ENCODE results near the gene LLGL2. TPM values are rescaled to one million over a fixed set of nuclear protein-coding genes. Genes with fewer than 3 reads are reported as not detected.
A peak's percentile ranks its signal among the peaks of the same experiment; 100 is the strongest.

Gene LLGL2
- total RNA-seq, 2 donors from 2014 or later = 6.4 to 20.0 TPM

DNA sequence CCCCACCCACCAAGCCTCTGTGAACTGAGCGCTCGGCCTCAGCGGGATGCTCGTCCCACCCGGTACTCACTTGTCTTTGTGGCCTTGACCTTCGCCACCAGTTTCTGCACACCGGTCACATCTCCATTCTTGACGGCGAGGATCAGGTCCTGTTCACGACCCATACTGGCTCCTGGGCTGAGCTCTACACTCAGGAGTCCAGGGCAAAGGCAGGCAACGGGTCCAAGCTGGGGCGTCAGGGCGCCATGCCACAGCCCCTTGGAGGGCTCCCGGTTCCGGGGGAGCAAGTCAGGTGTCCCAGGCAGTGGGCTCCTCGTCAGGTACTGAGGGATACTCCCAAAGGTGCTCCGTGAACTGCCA lies 11.9 kb upstream of the LLGL2 start:
- no peak for DNase-seq (ENCODE audit: low spot score)
- Histone ChIP-seq H3K27me3 (replicated peaks; ENCODE audit: insufficient read depth) (no peaks in the 10 kb centered on the region), H3K36me3 (no peaks in the 10 kb centered on the region), H3K9me3 (no peaks in the 10 kb centered on the region), H3K4me3 (peak overlapping the region; percentile 95), H3K27ac (peak overlapping the region in 1 of 2 donors; percentile 81), H3K4me1 (ENCODE audit: control insufficient read depth in 1 of 2, low read depth in 2 of 2) (peaks cover 40 to 75% of the 10 kb centered on the region in 2 donors)
- TF ChIP-seq, protein P1, sequence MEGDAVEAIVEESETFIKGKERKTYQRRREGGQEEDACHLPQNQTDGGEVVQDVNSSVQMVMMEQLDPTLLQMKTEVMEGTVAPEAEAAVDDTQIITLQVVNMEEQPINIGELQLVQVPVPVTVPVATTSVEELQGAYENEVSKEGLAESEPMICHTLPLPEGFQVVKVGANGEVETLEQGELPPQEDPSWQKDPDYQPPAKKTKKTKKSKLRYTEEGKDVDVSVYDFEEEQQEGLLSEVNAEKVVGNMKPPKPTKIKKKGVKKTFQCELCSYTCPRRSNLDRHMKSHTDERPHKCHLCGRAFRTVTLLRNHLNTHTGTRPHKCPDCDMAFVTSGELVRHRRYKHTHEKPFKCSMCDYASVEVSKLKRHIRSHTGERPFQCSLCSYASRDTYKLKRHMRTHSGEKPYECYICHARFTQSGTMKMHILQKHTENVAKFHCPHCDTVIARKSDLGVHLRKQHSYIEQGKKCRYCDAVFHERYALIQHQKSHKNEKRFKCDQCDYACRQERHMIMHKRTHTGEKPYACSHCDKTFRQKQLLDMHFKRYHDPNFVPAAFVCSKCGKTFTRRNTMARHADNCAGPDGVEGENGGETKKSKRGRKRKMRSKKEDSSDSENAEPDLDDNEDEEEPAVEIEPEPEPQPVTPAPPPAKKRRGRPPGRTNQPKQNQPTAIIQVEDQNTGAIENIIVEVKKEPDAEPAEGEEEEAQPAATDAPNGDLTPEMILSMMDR (IDR thresholded peaks at IDR 0.05) = no peak
- no peak for ATAC-seq (ENCODE audit: insufficient number of reproducible peaks, low FRiP score, low read depth)

- Histone ChIP-seq H3K36me3 (no peaks in the 10 kb centered on the region), H3K27ac (peak overlapping the region; percentile 71 to 81), H3K4me1 (ENCODE audit: control insufficient read depth in 1 of 2, low read depth in 2 of 2) (peaks cover 37 to 67% of the 10 kb centered on the region in 2 donors), H3K27me3 (replicated peaks; ENCODE audit: insufficient read depth) (no peaks in the 10 kb centered on the region), H3K9me3 (no peaks in the 10 kb centered on the region), H3K4me3 (peak overlapping the region; percentile 95)
- DNase-seq (ENCODE audit: low spot score) (no peak), ATAC-seq (ENCODE audit: insufficient number of reproducible peaks, low FRiP score, low read depth) (no peak)
- TF ChIP-seq, protein P1 (IDR thresholded peaks at IDR 0.05) = no peak
These were observed 11.1 kb upstream of the LLGL2 start for GRCh38 chr17:75514299-75514918.

DNA sequence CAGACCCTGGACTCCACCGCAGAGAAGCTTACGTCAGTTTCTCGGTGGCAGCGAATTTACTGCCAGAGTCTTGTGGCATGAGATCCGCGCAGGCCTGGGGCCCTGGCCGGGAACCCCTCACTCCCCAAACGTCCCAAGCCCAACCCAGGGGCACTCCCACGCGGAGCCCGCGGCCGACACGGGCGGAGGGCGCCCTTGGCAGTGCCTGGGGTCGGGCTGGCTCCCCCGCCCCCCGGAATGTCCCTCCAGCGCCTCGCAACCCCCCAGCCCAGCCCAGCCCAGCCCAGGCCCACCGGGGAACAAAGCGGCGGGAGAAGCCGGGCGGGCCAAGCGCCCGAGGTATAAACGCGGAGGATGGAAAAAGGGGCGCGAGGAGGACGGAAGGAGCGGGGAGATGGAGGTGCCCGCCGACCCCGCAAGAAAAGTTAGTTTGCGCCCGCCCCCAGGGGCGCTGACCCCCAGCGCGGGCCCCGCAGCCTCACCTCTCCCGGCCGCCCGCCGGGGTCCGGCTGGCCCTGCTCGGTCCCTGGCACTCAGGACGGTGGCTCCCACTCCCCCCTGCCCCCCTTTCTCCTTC lies 10.5 kb upstream of the LLGL2 start:
- peak overlapping the region; percentile 71 to 81 for H3K27ac ChIP-seq
- H3K27me3 ChIP-seq (replicated peaks; ENCODE audit: insufficient read depth) = no peaks in the 10 kb centered on the region
- peak overlapping the region; percentile 95 for H3K4me3 ChIP-seq
- ATAC-seq (ENCODE audit: insufficient number of reproducible peaks, low FRiP score, low read depth) (no peak), DNase-seq (ENCODE audit: low spot score) (no peak)
- no peaks in the 10 kb centered on the region for H3K9me3 ChIP-seq
- TF ChIP-seq, protein P1 (IDR thresholded peaks at IDR 0.05) = no peak
- no peaks in the 10 kb centered on the region for H3K36me3 ChIP-seq
- H3K4me1 ChIP-seq (ENCODE audit: control insufficient read depth in 1 of 2, low read depth in 2 of 2) = peaks cover 33 to 61% of the 10 kb centered on the region in 2 donors

GRCh38 chr17:75515496-75516254 lies 9.8 kb upstream of the LLGL2 start, which contains the start of gene CASKIN2:
TSS of gene CASKIN2 (minus strand) at chr17:75515537. CDS start at chr17:75513804, 1,733 bp downstream.
- TF ChIP-seq, protein P1 (IDR thresholded peaks at IDR 0.05) = peak; percentile 98
- no peaks in the 10 kb centered on the region for H3K36me3 ChIP-seq
- peak within 1 kb of the TSS; percentile 71 to 81 for H3K27ac ChIP-seq
- DNase-seq (ENCODE audit: low spot score) = peak; percentile 79
- H3K4me1 ChIP-seq (ENCODE audit: control insufficient read depth in 1 of 2, low read depth in 2 of 2) = peaks cover 32 to 54% of the 10 kb centered on the region in 2 donors
- peak; percentile 65 for ATAC-seq (ENCODE audit: insufficient number of reproducible peaks, low FRiP score, low read depth)
- peak within 1 kb of the TSS; percentile 95 for H3K4me3 ChIP-seq
- no peaks in the 10 kb centered on the region for H3K27me3 ChIP-seq (replicated peaks; ENCODE audit: insufficient read depth)
- no peaks in the 10 kb centered on the region for H3K9me3 ChIP-seq

DNA sequence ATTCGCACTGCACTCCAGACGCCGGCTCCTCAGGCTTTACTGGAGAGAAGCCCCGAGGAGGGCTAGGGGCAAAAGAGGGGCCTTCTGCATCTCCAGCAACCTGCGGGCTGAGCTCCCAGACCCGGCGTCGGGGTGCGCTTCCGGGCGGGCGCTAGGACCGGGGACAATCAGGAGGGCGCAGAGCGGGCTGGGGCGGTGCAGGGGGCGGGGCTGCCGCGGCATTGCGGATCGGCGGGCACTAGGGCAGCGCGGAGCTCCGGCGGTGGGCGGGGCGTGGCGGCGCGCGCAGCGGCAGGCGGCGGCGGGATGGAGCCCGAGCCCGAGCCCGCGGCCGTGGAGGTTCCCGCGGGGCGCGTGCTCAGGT lies 9.3 kb upstream of the LLGL2 start, which contains the start of gene TSEN54:
Gene TSEN54, plus strand, starts transcription at position 274 of the 364 bp plus-strand sequence. Its CDS starts 33 bp downstream, at position 307.
- Histone ChIP-seq H3K27ac (peak within 1 kb of the TSS; percentile 71 to 81), H3K4me1 (ENCODE audit: control insufficient read depth in 1 of 2, low read depth in 2 of 2) (peaks cover 32 to 49% of the 10 kb centered on the region in 2 donors), H3K36me3 (no peaks in the 10 kb centered on the region), H3K9me3 (no peaks in the 10 kb centered on the region), H3K4me3 (peak within 1 kb of the TSS; percentile 95), H3K27me3 (replicated peaks; ENCODE audit: insufficient read depth) (no peaks in the 10 kb centered on the region)
- TF ChIP-seq, protein P1 (IDR thresholded peaks at IDR 0.05) = no peak
- ATAC-seq (ENCODE audit: insufficient number of reproducible peaks, low FRiP score, low read depth) (peak; percentile 59), DNase-seq (ENCODE audit: low spot score) (peak; percentile 71)

Data from thoracic aorta (tissue), 2 donors.